Measurements from ENCODE around the gene RIMKLB.
A peak's percentile ranks its signal among the peaks of the same experiment; 100 is the strongest.

RIMKLB gene, protein sequence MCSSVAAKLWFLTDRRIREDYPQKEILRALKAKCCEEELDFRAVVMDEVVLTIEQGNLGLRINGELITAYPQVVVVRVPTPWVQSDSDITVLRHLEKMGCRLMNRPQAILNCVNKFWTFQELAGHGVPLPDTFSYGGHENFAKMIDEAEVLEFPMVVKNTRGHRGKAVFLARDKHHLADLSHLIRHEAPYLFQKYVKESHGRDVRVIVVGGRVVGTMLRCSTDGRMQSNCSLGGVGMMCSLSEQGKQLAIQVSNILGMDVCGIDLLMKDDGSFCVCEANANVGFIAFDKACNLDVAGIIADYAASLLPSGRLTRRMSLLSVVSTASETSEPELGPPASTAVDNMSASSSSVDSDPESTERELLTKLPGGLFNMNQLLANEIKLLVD

DNA sequence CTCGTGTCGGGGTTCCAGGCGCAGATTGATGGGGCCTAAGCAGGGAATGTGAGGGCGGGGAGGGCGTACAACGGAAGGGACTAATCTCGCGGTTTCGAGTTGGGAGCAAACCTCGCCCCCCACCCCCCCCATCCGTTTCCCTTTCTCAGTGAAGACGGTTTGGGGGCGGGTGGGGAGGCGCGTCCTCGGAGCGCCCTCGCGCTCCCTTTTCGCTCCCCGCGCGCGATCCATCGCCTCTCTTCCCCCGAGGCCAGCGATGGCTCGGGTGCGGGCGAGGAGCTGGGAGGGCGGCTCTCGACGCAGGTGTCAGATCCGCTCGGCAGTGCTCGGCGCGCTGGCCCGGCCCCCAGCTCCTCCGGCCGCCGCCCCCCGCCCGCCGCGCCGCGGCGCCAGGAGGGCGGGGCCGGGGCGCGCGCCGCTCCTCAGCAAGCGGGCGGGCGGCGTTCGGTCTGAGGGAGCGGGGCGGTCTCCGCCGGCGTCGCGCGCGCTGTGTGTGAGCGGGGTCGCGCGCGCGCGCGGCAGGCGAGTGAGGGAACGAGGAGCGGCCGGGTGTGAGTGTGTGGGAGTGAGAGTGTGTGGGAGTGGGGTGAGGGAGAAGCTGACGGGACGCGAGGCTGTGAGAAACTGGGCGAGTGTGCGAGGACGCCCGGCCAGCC lies at the start of gene RIMKLB:
TSS of gene RIMKLB (plus strand) at position 516 of the 656 bp plus-strand sequence. CDS start 15,876 bp downstream, outside the sequence.
- peak; percentile 55 for DNase-seq (ENCODE audit: low spot score)
- peak within 1 kb of the TSS; percentile 82 for H3K27ac ChIP-seq
- CTCF ChIA-PET, result no interaction called here
- POLR2A ChIA-PET (ENCODE audit: low non-redundant PET), result no interaction called here
- TF ChIP-seq, protein P1, sequence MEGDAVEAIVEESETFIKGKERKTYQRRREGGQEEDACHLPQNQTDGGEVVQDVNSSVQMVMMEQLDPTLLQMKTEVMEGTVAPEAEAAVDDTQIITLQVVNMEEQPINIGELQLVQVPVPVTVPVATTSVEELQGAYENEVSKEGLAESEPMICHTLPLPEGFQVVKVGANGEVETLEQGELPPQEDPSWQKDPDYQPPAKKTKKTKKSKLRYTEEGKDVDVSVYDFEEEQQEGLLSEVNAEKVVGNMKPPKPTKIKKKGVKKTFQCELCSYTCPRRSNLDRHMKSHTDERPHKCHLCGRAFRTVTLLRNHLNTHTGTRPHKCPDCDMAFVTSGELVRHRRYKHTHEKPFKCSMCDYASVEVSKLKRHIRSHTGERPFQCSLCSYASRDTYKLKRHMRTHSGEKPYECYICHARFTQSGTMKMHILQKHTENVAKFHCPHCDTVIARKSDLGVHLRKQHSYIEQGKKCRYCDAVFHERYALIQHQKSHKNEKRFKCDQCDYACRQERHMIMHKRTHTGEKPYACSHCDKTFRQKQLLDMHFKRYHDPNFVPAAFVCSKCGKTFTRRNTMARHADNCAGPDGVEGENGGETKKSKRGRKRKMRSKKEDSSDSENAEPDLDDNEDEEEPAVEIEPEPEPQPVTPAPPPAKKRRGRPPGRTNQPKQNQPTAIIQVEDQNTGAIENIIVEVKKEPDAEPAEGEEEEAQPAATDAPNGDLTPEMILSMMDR (conservative IDR thresholded peaks at IDR 0.05; ENCODE audit: low read depth), result no peak

DNA sequence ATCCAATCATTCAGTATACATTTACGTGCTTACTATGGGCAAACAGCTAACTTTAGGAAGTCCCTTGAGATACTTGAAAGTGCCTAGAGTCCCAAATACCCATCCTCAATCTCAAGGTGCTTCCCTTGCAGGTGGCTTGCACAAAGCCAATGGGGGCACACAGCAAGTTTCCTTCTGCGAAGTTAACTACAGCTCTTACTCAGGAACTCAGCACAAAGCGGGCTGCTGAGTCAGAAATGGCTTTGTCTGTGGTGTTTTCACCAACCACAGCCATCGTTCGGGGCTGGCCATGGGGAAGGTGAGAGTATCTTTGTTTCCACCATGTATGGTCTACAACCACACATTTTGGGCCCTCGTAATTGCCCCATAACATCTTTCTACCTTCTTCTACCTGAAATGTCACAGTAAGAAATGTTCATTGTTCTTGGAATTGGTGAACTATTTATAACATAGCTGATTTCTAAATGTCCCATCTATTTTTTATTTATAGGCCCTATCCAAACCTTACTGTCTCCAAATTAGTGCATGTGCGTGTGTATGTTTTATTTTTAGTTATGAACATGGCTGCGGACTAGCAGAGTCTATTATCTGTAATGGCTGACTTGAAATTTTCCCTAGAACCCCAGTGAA lies 49.1 kb upstream of the RIMKLB start:
- no peak for DNase-seq (ENCODE audit: low spot score)
- no peak overlapping the region for H3K27ac ChIP-seq
- TF ChIP-seq, protein P1 (conservative IDR thresholded peaks at IDR 0.05; ENCODE audit: low read depth), result no peak
- CTCF ChIA-PET, result interaction anchor here (1.2 kb wide), 1 partner anchor 8 kb away, joined by 4 read pairs; no protein-coding TSS in a partner anchor
- POLR2A ChIA-PET (ENCODE audit: low non-redundant PET), result no interaction called here

DNA sequence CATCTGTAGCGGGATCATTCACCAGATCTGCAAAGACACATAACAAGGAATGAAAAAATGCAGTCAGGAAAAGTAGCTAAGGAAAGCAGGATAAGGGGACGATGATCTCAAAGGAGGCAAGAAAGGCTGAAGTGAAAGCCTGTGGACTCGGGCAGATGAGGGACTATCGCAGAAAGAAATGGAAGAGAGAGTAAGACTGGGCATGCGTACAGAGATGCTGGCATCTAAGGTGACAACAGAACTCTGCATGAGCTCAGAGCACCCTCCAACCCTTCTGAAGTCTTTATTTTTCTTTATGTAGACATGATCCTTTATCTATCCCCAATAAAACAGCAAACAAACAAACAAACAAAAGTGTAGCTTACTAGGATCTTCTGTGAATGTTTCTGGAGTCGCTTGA lies 42.4 kb upstream of the RIMKLB start:
- ChIA-PET POLR2A (ENCODE audit: low non-redundant PET) (no interaction called here), CTCF (interaction anchor here (0.7 kb wide), 1 partner anchor 50 kb away, joined by 3 read pairs; no protein-coding TSS in a partner anchor)
- TF ChIP-seq, protein P1 (conservative IDR thresholded peaks at IDR 0.05; ENCODE audit: low read depth), result no peak
- no peak overlapping the region for H3K27ac ChIP-seq
- DNase-seq (ENCODE audit: low spot score), result no peak

DNA sequence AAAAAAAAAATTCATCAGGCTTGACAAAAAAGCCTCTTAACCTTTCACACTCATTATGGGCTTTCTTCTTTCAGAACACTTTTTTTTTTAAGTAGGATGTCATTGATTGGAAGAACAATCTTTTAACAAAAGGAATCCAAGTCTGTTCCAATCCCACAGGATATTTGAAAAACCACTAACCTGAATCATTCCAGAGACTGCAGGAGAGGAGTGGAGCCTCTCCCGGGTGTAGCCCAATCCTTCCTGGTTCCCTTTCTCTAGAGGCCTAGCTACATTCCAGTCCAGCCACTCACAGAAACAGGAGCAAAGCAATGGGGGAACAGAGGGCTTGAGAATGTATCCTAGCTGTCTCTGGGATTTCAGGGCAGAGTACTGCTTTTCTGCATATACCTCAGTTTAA lies 39.4 kb upstream of the RIMKLB start:
- CTCF ChIA-PET, result interaction anchor here (0.7 to 2.0 kb wide), 4 partner anchors 23 to 233 kb away, joined by 3 to 5 read pairs (median 4); no protein-coding TSS in a partner anchor
- TF ChIP-seq, protein P1 (conservative IDR thresholded peaks at IDR 0.05; ENCODE audit: low read depth), result no peak
- peak overlapping the region; percentile 56; the same call in 1 of the 2 replicates for H3K27ac ChIP-seq
- DNase-seq (ENCODE audit: low spot score), result peak; percentile 67
- POLR2A ChIA-PET (ENCODE audit: low non-redundant PET), result no interaction called here

DNA sequence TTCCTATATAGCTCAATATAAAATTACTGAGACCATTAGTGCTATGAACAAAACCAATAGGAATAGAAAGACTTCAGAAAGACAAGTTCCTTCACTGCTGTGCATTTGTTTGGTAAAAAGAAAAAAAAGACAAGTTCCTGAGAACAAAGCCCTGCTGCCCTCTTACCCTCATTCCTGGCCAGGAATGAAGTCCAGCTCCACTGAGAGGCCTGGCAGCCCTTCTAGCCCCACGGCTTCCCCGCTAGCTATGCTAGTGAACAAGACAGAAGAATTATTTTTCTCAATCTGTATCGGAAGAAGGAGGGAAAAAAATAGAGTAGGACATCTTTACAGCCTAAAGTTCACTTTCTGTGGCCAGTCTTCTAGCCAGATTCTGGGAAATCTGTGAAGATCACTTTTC lies 36.8 kb upstream of the RIMKLB start:
- POLR2A ChIA-PET (ENCODE audit: low non-redundant PET), result no interaction called here
- CTCF ChIA-PET, result interaction anchor here (0.6 kb wide), 1 partner anchor 701 kb away, joined by 3 read pairs; no protein-coding TSS in a partner anchor
- no peak overlapping the region for H3K27ac ChIP-seq
- no peak for DNase-seq (ENCODE audit: low spot score)
- TF ChIP-seq, protein P1 (conservative IDR thresholded peaks at IDR 0.05; ENCODE audit: low read depth), result no peak

DNA sequence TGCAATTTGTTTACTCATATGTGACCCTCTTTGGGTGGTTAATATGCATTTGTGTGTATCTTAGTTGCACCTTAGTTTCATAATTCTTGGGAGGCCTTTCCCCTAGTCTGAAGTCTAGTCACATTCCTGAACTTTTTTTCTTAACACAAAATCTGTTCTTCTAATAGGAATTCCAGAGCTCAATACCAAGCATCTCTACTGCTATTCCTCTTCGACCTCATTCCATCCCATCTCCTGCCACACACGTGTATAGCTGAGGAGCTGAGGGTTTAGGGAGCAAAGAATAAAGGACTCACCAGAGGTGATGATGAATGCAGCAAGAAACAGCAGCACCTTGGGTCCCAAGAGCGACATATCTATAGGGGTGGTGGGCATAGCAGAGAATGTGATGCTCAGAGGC lies 36.0 kb upstream of the RIMKLB start:
- no peak overlapping the region for H3K27ac ChIP-seq
- POLR2A ChIA-PET (ENCODE audit: low non-redundant PET), result no interaction called here
- CTCF ChIA-PET, result no interaction called here
- TF ChIP-seq, protein P1 (conservative IDR thresholded peaks at IDR 0.05; ENCODE audit: low read depth), result no peak
- no peak for DNase-seq (ENCODE audit: low spot score)
